ENCODE results near the gene PCDHGA1. TPM values are rescaled to one million over a fixed set of nuclear protein-coding genes. Genes with fewer than 3 reads are reported as not detected.
"Not testable (repeated sequence)": the region's sequence is repeated elsewhere in the genome, so short reads cannot be mapped to it uniquely, and the experiment has no call there.

PCDHGA1 gene
- polyA plus RNA-seq, 1 donor from 2014 or later: 0.19 TPM

GRCh38 chr5:141343953-141344463, 13.7 kb downstream of the PCDHGA1 start:
- Histone ChIP-seq H3K9me2 (ENCODE audit: insufficient read depth, low read length) (no peaks in the 10 kb centered on the region), H3K79me2 (replicated peaks; ENCODE audit: insufficient read depth, low read length) (no peaks in the 10 kb centered on the region), H3F3A (ENCODE audit: insufficient read depth, low read length, poor library complexity, severe bottlenecking) (no peaks in the 10 kb centered on the region), H4K20me1 (ENCODE audit: insufficient read depth) (no peaks in the 10 kb centered on the region), H3K4me3 (ENCODE audit: low read length) (no peak overlapping the region), H2AFZ (ENCODE audit: low read depth, low read length) (no peak overlapping the region), H3K4me2 (ENCODE audit: low read length) (no peak overlapping the region), H3K36me3 (ENCODE audit: insufficient read depth, low read length) (no peaks in the 10 kb centered on the region), H3K27me3 (ENCODE audit: insufficient read depth, low read depth, low read length) (no peaks in the 10 kb centered on the region), H3K27ac (ENCODE audit: low read length) (no peak overlapping the region), H3K9me3 (ENCODE audit: low read length) (peaks cover 10% of the 10 kb centered on the region), H3K9ac (ENCODE audit: low read length) (no peak overlapping the region)
- TF ChIP-seq POLR2AphosphoS5 (IDR thresholded peaks at IDR 0.05): no peak
- TF ChIP-seq, protein P1, sequence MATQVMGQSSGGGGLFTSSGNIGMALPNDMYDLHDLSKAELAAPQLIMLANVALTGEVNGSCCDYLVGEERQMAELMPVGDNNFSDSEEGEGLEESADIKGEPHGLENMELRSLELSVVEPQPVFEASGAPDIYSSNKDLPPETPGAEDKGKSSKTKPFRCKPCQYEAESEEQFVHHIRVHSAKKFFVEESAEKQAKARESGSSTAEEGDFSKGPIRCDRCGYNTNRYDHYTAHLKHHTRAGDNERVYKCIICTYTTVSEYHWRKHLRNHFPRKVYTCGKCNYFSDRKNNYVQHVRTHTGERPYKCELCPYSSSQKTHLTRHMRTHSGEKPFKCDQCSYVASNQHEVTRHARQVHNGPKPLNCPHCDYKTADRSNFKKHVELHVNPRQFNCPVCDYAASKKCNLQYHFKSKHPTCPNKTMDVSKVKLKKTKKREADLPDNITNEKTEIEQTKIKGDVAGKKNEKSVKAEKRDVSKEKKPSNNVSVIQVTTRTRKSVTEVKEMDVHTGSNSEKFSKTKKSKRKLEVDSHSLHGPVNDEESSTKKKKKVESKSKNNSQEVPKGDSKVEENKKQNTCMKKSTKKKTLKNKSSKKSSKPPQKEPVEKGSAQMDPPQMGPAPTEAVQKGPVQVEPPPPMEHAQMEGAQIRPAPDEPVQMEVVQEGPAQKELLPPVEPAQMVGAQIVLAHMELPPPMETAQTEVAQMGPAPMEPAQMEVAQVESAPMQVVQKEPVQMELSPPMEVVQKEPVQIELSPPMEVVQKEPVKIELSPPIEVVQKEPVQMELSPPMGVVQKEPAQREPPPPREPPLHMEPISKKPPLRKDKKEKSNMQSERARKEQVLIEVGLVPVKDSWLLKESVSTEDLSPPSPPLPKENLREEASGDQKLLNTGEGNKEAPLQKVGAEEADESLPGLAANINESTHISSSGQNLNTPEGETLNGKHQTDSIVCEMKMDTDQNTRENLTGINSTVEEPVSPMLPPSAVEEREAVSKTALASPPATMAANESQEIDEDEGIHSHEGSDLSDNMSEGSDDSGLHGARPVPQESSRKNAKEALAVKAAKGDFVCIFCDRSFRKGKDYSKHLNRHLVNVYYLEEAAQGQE (IDR thresholded peaks at IDR 0.05; ENCODE audit: borderline replicate concordance): no peak
- no peak for TF ChIP-seq TAF1 (IDR thresholded peaks at IDR 0.05; ENCODE audit: low read depth)
- no peak for TF ChIP-seq RAD21 (conservative IDR thresholded peaks at IDR 0.05)
- TF ChIP-seq, protein P2, sequence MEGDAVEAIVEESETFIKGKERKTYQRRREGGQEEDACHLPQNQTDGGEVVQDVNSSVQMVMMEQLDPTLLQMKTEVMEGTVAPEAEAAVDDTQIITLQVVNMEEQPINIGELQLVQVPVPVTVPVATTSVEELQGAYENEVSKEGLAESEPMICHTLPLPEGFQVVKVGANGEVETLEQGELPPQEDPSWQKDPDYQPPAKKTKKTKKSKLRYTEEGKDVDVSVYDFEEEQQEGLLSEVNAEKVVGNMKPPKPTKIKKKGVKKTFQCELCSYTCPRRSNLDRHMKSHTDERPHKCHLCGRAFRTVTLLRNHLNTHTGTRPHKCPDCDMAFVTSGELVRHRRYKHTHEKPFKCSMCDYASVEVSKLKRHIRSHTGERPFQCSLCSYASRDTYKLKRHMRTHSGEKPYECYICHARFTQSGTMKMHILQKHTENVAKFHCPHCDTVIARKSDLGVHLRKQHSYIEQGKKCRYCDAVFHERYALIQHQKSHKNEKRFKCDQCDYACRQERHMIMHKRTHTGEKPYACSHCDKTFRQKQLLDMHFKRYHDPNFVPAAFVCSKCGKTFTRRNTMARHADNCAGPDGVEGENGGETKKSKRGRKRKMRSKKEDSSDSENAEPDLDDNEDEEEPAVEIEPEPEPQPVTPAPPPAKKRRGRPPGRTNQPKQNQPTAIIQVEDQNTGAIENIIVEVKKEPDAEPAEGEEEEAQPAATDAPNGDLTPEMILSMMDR (IDR thresholded peaks at IDR 0.05; ENCODE audit: poor library complexity, severe bottlenecking): no peak
- TF ChIP-seq MXI1 (conservative IDR thresholded peaks at IDR 0.05; ENCODE audit: poor library complexity, severe bottlenecking): no peak
- no peak for TF ChIP-seq EZH2 (IDR thresholded peaks at IDR 0.05; ENCODE audit: borderline replicate concordance, insufficient read depth, low read length, poor library complexity, severe bottlenecking)
- no peak for TF ChIP-seq SMC3 (conservative IDR thresholded peaks at IDR 0.05; ENCODE audit: poor library complexity)
- TF ChIP-seq EP300 (conservative IDR thresholded peaks at IDR 0.05; ENCODE audit: poor library complexity, severe bottlenecking): no peak

DNA sequence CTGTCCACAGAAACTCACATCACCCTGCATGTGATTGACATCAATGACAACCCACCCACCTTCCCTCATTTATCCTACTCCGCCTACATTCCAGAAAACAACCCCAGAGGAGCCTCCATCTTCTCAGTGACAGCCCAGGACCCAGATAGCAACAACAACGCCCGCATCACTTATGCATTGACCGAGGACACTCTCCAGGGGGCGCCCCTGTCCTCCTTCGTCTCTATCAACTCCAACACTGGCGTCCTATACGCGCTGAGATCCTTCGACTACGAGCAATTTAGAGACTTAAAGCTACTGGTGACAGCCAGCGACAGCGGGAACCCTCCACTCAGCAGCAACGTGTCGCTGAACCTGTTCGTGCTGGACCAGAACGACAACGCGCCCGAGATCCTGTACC, 15.0 kb downstream of the PCDHGA1 start:
- H3K27me3 ChIP-seq (ENCODE audit: insufficient read depth, low read depth, low read length): no peaks in the 10 kb centered on the region
- H3K36me3 ChIP-seq (ENCODE audit: insufficient read depth, low read length): no peaks in the 10 kb centered on the region
- H2AFZ ChIP-seq (ENCODE audit: low read depth, low read length): no peak overlapping the region
- no peaks in the 10 kb centered on the region for H3F3A ChIP-seq (ENCODE audit: insufficient read depth, low read length, poor library complexity, severe bottlenecking)
- no peak overlapping the region for H3K4me3 ChIP-seq (ENCODE audit: low read length)
- no peaks in the 10 kb centered on the region for H4K20me1 ChIP-seq (ENCODE audit: insufficient read depth)
- H3K4me2 ChIP-seq (ENCODE audit: low read length): no peak overlapping the region
- TF ChIP-seq RAD21 (conservative IDR thresholded peaks at IDR 0.05): no peak
- no peak for TF ChIP-seq SMC3 (conservative IDR thresholded peaks at IDR 0.05; ENCODE audit: poor library complexity)
- TF ChIP-seq TAF1 (IDR thresholded peaks at IDR 0.05; ENCODE audit: low read depth): no peak
- TF ChIP-seq, protein P1 (IDR thresholded peaks at IDR 0.05; ENCODE audit: borderline replicate concordance): no peak
- no peak for TF ChIP-seq EZH2 (IDR thresholded peaks at IDR 0.05; ENCODE audit: borderline replicate concordance, insufficient read depth, low read length, poor library complexity, severe bottlenecking)
- no peak for TF ChIP-seq MXI1 (conservative IDR thresholded peaks at IDR 0.05; ENCODE audit: poor library complexity, severe bottlenecking)
- TF ChIP-seq, protein P2 (IDR thresholded peaks at IDR 0.05; ENCODE audit: poor library complexity, severe bottlenecking): no peak
- no peak for TF ChIP-seq POLR2AphosphoS5 (IDR thresholded peaks at IDR 0.05)
- no peak for TF ChIP-seq EP300 (conservative IDR thresholded peaks at IDR 0.05; ENCODE audit: poor library complexity, severe bottlenecking)
- H3K9ac ChIP-seq (ENCODE audit: low read length): no peak overlapping the region
- H3K79me2 ChIP-seq (replicated peaks; ENCODE audit: insufficient read depth, low read length): no peaks in the 10 kb centered on the region
- H3K9me3 ChIP-seq (ENCODE audit: low read length): peaks cover 10% of the 10 kb centered on the region
- H3K27ac ChIP-seq (ENCODE audit: low read length): no peak overlapping the region
- no peaks in the 10 kb centered on the region for H3K9me2 ChIP-seq (ENCODE audit: insufficient read depth, low read length)

- H3K9ac ChIP-seq (ENCODE audit: low read length); H3F3A ChIP-seq (ENCODE audit: insufficient read depth, low read length, poor library complexity, severe bottlenecking); H3K4me3 ChIP-seq (ENCODE audit: low read length); H2AFZ ChIP-seq (ENCODE audit: low read depth, low read length); H3K9me2 ChIP-seq (ENCODE audit: insufficient read depth, low read length); H4K20me1 ChIP-seq (ENCODE audit: insufficient read depth); H3K27ac ChIP-seq (ENCODE audit: low read length); H3K4me2 ChIP-seq (ENCODE audit: low read length); H3K36me3 ChIP-seq (ENCODE audit: insufficient read depth, low read length); H3K27me3 ChIP-seq (ENCODE audit: insufficient read depth, low read depth, low read length); H3K79me2 ChIP-seq (replicated peaks; ENCODE audit: insufficient read depth, low read length): not testable (repeated sequence)
- peaks cover 15% of the 10 kb centered on the region for H3K9me3 ChIP-seq (ENCODE audit: low read length)
These were observed 15.7 kb downstream of the PCDHGA1 start for GRCh38 chr5:141346017-141346416.
